Inflammatory macrophage treated with lipopolysaccharide for 1 hour (primary cell): ENCODE data around the gene MTURN.

Experiments used
- DNase-seq, 2 donors: peaks; one replicate each; pipeline ENCODE4 v3.0.0-alpha.2; 2020 to 2022

Gene MTURN

DNA sequence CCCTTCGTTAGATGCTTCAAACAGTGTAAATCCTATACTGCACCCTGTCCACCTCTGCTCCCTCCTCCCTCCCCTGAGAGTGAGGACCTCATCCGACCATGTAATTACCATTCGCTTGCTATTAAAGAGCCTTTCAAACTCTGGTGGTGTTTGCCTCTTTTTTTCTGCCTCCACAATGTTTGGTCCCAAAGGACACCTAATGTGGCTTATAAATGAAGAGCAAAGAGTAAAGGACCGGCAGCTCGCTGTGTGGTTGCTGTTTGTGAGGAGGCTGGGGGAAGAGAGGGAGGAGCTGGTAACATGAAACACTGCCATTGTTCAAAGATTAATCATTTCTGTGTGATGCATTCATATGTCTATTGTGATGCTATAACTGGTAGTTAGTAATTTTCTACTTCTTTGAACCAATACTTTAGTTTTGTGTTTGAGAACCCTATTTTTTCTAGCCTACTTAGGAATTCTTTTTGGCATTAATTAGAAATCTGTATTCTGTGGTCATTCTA is 27.9 kb downstream of the MTURN start:
- DNase-seq: no peak

DNA sequence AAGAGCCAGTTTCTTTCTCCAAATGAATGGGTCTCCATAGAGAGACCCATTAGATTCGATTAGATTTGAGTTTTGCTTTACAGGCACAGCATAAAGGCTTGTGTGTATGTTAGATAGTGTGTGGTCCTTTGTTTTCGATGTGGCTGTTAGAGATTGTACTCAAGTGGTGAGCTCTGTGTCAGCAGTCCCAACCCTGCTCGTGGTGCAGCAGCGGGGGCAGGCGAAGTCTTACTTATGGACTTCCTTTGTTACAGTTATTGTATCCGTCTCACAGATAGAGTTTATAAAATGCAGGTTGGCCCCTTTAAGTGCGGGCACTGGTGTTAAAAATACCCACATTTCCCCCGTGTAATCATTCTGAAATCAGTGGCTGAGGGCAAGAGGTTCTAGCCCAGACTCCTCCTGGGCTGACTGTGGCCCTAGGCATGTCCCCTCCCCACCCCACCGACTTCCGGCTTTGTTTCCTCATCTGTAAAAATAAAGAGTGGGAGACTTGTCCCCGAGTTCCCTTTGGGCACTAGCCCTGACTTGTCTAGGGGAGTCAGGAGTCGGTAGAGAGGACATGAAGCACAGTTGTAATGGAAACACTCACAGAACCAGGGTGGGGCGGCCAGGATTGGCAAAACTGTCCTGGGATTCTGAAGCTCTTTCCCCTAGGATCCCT is 28.6 kb downstream of the MTURN start:
- peak; percentile 78 to 90 for DNase-seq

DNA sequence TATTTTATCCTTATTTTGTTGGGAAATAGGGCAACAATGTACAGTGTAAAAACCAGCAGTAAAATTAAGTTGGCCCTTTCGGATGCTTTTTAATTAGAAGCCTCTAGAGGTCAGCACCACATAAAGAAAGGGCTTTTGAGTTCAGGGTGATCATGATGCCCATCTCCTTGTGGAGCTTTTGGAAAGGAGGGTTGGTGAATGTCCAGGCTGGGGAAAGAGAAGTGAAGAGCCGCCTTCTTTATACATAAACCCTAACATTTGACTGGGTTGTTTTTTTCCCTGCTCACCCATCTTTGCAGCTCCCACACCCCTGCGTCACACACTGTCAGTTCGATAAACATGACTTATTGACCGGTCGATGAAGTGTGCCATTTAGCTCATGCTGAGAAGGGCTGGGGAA is 29.8 kb downstream of the MTURN start:
- DNase-seq: peak; percentile 79 to 89

DNA sequence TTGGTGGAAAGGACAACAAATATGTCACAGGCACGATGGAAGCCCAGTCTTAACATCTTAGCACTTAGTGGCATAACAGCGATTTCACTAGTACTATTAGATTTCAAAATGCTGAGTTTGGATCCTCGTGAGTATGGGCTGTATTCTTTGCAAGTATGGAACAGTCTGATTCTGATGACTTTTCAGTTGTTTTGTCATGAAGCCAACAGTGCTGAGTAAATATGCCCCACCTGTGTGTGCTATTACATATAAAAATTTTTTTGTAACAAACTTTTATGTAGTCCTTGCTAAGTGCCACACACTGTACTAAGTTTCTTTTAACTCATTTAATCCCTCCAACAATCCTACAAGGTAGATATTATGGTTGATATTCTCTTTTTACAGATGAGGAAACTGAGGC is 30.8 kb downstream of the MTURN start:
- DNase-seq: no peak

DNA sequence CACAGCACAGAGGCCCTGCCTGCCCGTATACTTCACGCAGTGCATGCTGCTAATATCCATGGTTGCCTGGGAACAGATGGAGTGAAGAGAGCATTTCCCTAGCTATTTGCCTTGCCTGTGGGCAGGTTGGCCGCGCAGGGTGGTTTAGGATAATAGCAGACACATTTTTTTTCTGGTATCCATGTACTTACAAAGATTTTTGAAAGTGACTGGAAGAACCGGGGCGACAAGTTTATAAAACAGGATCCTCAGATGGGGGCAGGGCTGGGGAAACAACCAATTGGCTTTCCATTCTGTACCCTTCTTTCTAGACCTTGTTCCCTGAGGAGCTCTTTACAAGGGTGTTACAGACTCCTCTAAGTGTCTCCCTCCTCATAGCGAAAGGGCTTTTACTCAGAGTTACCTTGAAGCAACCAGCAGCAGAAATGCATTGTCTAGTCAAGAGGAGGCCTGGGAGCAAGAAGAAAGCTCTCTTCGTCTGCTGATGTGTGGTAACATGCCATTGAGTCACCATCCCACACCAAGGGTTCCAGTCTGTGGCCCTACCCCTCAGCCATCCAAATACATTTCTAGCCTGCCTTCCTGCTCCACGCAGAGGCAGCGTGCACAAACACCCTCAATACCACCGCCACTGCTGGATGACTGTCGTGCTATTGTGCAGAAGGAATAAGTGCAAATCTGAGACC is 31.5 kb downstream of the MTURN start:
- DNase-seq: peak; percentile 67 to 75

DNA sequence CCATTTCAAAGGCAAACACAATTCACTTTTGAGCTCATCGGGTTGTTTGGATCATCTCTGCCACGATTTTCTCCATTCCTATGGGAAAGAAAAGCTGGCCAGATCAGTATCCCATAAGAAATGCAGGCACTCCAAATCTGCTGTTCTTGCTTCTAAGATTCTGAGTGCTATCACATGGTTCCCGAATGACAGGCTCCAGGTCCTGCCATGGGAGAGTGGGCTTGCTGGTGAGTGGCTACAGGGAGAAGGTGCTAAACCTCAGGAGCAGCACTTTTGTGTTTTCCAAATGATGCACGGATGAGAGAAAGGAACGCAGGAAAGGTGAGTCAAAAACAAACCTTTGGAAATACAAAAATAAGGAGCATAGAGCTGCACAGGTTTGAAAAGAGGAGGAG is 32.1 kb downstream of the MTURN start:
- DNase-seq: no peak

DNA sequence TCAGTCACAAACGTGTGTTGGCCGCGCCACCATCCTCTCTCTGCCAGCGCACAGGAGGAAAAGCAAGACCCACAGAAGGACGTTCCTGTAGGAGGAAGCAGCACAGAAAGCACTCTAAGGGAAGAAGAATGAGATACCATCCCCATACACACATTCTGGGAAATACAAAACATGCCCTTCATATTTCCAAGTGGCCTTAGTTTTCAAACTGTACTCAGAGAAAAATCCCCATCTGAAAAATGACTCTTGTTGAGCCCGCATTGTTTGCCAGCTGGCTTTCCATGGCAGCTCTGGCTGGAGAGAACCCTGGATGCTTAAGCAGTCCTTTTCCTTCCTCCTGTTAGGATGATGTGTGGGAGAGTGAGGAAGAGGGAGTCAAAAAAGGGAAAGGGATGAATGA is 33.1 kb downstream of the MTURN start:
- DNase-seq: no peak

DNA sequence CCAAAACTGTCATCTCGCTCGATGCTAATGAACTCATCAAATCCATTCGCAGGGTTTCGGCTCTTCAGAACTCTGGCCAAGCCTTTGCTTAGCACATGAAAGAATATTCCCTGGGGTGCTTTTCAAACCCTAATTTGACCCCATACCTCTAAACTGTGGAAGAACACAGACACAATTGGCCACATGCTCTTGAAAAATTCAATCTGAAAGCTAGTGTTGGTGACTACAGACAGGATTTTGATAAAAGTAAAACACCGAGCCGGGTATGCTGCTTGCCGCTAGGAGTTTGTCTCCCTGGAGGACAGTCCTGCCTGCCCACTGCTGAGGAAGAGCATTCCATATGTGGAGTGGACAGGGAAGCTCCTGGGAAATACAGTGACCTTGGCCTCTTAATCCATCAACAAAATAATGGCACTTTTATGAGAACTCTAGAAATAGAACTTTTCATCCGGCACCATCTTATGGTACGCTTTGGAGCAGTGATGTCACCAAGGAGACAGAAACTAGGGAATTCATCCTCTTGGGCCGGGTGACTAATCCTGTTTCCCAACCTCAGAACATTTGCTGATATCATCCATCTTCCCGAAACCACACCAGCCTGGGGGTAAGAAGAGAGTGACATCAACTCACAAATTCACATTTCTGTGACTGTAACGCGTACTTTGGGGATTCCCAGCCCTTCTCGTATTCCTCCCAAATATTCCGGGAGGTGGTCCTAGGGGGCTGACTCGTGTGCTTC is 34.2 kb downstream of the MTURN start:
- DNase-seq: peak; percentile 94 to 96

DNA sequence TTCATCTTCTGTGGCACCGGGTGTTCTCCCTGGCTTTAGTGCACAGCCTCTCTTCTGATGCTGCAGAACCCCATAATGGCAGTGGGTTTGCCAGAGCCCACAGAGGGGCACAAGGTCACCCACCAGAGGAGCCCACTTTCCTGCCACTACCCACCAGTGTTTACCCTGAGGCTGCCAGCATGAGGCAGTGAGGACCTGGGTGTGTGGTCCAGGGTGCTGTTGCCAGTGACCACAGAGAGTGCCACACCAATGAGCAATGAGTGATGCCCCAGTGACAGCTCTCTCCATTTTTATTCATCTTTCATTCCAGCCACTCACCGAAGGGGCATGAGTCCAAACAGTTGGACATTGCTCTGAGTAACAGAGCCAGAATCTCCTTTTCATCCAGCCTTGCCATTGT is 34.8 kb downstream of the MTURN start:
- DNase-seq: no peak

DNA sequence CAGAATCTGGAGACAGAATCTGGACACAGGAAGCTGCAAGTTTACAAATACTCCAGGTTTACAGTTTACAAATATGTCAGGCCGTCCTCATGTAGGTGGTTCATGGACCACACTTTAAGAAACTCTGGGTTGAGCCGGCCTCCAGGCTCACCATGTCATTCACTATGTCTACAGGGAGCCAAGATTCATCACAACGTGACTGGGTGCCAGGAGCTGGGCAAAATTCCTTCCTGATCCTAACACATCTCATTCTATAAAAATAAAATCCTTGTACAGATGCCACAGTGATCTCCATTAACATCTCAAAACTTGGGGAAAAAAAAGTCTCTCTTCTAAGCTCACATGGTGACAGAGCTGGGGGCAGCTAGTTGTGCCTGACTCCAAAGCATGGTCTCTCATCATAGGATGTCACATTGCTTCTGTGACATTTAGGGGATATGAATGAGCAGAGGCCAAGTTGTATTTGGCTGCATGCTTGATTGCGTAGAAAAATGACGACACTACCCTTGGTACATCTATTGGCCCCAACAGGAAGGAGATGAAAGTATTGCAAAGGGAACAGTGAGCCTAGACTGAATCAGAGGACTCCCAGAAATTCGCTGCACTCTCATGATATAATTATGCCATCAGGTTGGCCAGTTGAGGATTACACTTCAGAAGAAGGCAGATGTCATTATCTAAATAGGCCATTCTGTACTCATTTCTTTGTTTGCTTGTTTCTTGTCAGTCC is 35.9 kb downstream of the MTURN start:
- peak; percentile 93 to 96 for DNase-seq

DNA sequence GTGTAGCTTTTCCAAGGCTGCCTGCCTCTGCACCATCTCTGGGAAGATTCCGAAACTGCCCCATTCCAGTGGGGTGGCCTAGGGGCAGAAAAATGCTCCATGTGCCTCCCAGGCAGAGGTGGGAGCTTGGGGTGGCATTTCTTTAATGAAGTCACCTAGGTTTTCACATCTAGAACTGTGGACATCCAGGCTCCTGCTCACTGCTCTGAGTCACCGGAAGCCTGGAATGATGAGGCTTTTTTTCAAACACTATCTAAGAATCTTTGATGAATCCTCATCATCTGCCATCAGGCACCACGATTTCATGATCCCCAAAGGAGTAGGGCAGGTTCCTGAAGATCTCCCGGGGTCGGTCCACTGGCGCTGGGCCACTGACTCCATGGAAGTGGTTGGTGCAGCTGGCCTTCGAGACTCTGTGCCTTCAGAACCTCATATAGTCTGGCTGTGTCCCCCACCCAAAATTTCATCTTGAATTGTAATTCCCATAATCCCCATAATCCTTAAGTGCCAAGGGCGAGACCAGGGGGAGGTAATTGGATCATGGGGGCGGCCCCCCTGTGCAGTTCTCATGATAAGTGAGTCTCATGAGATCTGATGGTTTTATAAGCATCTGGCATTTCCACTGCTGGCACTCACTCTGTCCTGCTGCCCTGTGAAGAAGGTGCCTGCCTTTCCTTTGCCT is 37.1 kb downstream of the MTURN start:
- peak; percentile 36 to 79 for DNase-seq

DNA sequence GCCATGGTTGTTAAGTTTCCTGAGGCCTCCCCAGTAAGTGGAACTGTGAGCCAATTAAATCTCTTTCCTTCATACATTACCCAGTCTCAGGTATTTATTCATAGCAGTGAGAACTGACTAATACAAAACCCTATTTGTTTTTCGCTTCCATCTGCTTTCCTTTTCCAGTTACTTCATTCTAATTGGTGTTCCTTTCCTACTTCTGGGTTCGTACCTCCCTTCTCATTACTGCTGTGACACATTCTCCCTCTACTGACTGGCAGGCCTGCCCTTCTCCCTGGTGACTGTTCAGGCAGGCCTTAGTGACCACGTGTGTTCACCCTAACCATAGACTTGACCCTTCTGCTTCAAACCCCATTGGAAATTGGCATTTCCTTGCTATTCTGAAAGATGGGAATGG is 37.7 kb downstream of the MTURN start:
- no peak for DNase-seq

DNA sequence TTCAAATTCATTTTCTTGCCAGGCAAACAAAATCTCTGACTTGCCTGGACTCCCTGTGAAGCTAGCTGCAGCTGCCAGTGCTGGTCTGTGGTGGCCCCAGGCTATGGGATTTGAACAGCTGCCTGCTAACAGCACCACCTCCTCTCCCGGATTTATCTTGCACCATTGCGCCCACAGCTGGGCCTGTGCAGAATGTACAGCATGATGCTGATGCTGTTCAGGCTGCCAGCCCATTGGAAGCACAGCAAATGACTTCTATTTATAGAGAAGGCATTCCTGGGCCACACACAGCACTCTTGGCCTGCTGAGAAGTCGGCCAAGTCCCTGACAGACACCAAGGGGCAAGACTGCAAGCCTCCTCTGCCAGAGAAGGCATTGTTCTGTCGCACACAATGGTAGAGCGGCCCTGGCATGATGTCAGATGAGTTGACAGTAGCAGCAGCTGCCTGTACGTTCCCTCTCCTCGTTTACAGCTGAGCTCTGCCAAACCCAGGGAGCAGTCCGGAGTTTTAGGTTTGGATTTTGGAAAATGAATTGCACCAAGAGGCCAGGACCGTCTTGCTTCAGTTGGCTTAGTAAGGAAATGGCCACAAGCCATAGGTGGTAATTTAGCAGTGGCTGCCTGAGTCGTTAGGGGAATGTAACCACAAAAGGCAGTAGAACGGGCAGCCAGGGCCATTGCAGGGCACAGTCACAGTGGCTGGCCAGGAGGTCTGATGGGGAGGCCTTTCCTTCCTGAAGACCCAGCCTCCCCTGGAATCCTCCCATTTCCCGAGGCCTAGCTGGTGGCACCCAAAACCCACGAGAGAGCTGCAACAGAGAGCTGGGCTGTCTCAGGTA is 38.5 kb downstream of the MTURN start:
- DNase-seq: no peak

DNA sequence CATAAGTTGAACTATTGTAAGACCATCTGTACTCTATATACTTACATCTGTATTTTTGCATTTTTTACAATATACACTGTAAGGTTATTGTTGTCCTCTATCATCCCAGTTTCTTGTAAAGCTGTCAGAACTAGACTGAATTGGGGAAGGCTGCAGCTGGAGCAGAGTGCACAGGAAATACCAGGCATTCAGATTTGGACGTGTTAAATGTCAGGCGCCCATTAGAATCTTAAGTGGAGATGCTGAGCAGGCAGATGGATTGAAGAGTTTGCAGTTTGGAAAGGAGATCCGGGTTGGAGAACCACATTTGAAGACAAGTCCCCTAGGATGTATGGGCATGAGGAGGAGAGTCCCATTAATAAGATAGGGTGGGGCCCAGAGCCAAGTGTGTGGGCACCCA is 40.4 kb downstream of the MTURN start:
- no peak for DNase-seq

DNA sequence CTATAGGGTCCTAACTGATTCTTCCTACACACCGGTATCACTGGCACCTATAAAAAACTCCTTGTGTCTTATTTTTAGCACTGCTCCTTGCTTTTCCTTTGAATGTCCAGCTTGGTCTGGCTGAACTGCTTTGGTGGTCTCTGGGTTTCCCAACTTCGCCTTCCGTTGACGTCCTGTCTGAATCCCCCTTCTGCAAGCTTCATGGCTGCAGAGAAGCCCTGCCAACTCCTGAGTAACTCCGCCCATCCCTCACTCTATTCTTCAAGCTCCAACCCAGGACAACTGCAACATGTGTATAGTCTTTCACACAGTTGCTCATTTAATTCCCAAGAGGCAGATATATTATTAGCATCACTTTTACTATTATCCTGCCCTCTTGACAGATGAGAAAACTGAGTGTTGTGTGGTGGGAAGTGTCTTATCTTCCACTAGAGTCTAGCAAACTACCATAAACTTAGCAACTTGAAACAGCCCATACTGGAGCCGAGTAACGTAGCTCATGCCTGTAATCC is 40.9 kb downstream of the MTURN start:
- no peak for DNase-seq

DNA sequence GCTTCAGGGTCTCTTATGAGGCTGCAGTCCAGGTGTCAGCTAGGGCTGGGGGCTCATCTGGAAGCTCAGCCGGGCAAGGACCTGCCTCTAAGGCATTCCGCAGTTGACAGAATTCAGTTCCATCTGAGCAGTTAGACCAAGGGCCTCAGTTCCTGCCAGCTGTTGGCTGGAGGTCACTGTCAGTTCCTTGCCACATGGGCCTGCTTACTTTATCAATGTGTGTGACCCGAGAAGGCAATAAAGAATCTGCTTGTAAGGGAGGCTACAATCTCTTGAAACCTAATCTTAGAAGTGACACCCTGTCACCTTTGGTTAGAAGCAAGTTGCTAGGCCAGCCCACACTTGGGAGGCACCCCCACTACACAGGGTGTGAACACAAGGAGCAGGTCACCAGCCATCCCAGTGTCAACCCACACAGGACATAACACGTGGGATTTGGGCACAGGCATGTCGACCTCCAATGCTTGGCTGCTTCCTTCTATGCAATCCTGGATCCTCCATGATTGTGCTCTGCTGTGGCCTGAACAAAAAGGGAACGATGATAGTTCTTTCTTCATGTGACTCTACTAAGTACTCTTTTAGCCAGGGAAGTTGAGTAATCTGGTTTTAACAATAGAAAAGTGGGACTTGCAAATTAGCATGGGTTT is 41.8 kb downstream of the MTURN start:
- DNase-seq: peak; percentile 88 to 99

DNA sequence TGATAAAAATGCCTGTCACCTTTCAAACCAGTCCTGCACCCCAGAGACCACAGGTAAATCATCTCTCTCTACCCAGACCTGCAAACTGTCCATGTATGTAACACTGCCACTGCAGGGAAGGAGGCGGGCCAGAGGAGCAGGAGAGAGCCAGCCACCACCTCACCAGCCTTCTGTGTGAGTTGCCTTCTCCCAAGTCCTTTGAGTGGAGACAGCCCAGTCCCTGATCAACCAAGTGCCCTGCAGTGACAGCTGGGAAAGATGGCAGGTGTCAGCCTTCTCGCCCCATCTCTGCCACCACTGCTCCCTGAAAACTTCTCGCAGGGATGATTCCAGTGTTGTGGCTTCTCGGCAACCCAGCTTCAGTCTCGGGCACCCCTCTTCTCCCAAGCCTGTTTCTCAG is 42.4 kb downstream of the MTURN start:
- DNase-seq: no peak

DNA sequence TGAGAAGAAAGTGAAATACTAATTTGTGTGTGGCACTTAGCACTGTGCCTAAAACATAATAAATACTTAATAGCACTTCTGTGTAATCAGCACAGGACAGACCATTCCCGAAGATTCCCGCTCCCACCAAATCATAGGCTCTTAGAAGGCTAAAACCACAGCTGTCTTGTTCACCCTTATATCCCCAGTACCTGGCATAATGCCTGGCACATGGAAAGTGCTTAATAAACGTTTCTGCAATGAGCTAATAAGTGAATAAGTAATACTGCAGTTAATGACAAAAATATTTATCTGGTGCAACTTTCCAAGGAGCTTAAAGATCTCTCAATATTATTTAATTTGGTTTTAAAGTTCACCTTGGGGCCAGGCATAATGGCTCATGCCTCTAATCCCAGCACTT is 43.2 kb downstream of the MTURN start:
- no peak for DNase-seq

DNA sequence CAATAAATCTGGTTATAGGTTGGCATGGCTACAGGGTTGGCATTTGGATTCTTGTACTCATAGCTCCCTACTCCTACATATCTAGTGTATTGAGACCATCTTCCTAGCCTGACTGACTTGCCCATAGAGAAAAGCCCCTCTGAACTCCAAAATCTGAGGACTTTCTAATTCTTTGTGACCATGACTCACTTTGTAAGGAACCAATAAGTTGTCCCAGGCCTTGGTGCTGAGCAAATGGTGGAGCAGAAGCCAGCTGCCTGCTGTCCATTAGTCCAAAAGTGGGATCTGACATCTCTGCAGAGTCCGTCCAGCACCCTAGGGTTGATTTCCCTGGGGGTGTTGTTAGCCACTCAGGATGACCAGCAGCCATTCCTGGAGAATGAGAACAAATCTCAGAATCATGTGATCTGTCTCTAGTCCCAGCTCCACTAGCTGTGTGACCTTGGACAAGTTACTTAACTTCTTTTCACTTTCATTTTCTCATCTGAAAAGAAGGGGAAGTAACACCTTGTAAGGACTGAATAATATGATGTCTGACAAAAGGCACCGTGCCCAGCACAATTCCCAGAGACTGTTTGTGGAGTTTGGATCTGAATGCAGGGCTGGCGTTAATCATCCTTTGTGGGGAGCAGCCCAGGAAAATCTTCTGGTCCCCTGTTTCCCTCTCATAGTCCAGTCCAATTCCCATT is 44.1 kb downstream of the MTURN start:
- DNase-seq: peak; percentile 54 to 85

DNA sequence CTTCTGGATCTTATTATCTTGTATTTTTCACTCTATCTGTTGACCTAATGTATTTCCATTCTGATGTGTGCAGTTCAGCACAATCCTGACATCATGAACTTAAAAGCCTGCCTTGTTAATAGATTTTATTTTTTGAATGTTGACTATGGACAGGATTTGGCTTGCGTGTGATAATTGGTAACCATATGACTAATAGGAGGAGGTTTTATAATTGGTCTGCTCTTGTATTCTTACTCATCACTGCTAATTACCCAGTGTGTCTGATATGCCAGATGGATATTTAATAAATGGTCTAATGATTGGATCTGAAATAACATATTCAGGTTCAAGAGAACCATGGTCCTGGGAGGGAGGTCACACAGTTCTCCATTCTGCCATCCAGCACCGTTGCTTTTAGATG is 45.9 kb downstream of the MTURN start:
- no peak for DNase-seq
